HG02759 (cell line): Measurements from ENCODE around the gene LARGE1.

ENCODE experiments used
- ATAC-seq: cut with Tn5 transposase; IDR thresholded peaks from one replicate; pipeline ENCODE4 v1.9.1; 2021; ENCODE audit warnings: mild to moderate bottlenecking, moderate library complexity; ENCODE audit not compliant: unreplicated experiment

Gene LARGE1

GRCh38 chr22:33678523-33678922, 241.8 kb downstream of the LARGE1 start:
- ATAC-seq = no peak

- no peak for ATAC-seq
These were observed 242.7 kb downstream of the LARGE1 start for GRCh38 chr22:33677536-33677935.

- no peak for ATAC-seq
These were observed 245.9 kb downstream of the LARGE1 start for GRCh38 chr22:33674357-33674756.

- ATAC-seq = no peak
These were observed 250.5 kb downstream of the LARGE1 start for GRCh38 chr22:33669746-33670145.

GRCh38 chr22:33666961-33667619, 253.2 kb downstream of the LARGE1 start:
- no peak for ATAC-seq

GRCh38 chr22:33666279-33666960, 253.9 kb downstream of the LARGE1 start:
- ATAC-seq = no peak

GRCh38 chr22:33659448-33659847, 260.8 kb downstream of the LARGE1 start:
- ATAC-seq = no peak

GRCh38 chr22:33658775-33659174, 261.5 kb downstream of the LARGE1 start:
- no peak for ATAC-seq

- ATAC-seq = no peak
These were observed 262.6 kb downstream of the LARGE1 start for GRCh38 chr22:33657670-33658069.

GRCh38 chr22:33656808-33657628, 263.3 kb downstream of the LARGE1 start:
- ATAC-seq = no peak

- ATAC-seq = no peak
These were observed 265.9 kb downstream of the LARGE1 start for GRCh38 chr22:33654173-33654895.

- ATAC-seq = no peak
These were observed 266.7 kb downstream of the LARGE1 start for GRCh38 chr22:33653532-33654063.

- no peak for ATAC-seq
These were observed 267.7 kb downstream of the LARGE1 start for GRCh38 chr22:33652615-33653014.

- ATAC-seq = no peak
These were observed 270.0 kb downstream of the LARGE1 start for GRCh38 chr22:33650244-33650643.

- ATAC-seq = no peak
These were observed 271.8 kb downstream of the LARGE1 start for GRCh38 chr22:33648478-33648877.

- no peak for ATAC-seq
These were observed 279.4 kb downstream of the LARGE1 start for GRCh38 chr22:33640900-33641299.

GRCh38 chr22:33639588-33640254, 280.6 kb downstream of the LARGE1 start:
- no peak for ATAC-seq

GRCh38 chr22:33635766-33636165, 284.5 kb downstream of the LARGE1 start:
- no peak for ATAC-seq

GRCh38 chr22:33631777-33632176, 288.5 kb downstream of the LARGE1 start:
- ATAC-seq = no peak

- ATAC-seq = no peak
These were observed 294.3 kb downstream of the LARGE1 start for GRCh38 chr22:33625959-33626358.
